ENCODE data around the gene ADRA2B. TPM values are rescaled to one million over a fixed set of nuclear protein-coding genes. Genes with fewer than 3 reads are reported as not detected.

Gene ADRA2B
- total RNA-seq, 2 donors from 2014 or later = 0.47 to 1.4 TPM

DNA sequence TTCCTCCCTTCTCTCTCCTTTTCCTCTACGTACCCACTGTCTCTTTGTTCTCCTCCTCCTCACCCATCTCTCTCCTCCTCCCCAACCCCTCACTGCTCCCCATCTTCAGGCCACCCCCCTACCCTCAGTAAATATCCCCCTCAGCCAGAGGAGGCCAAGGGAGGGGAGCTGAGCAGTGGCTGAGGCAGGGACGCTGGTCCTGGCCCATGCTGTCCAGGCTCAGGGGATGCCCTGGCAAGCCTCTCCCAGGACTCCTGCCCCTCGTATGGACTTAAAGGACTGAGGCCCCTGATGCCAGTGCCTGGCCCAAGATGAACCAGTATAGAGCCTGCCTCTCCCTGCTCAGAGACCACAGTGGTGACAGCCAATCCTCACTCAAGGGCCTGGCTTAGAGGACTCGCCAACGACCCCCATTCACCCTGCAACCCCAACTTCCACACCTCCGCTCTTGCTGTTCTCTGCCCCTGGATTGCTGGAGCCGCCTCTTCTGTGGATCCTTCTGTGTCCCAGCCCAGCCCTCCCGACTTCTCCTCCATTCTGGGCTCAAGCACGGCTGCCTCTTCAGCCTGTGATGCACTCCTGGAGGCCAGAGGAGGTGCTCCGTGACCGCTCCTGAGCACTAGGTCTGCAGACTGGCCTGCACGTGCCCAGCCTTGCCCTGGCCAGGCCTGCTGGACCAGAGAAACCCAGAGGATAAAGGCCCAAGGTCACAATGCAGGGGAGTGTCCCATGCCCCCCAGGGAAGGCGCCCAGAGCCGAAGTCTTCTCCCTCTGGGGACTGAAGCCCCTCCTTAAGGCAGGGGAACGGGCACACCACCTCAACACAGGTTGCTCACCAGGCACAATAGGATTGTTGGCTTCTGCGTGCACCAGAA, 38.4 kb upstream of the ADRA2B start:
- no peak for DNase-seq (ENCODE audit: low spot score)

DNA sequence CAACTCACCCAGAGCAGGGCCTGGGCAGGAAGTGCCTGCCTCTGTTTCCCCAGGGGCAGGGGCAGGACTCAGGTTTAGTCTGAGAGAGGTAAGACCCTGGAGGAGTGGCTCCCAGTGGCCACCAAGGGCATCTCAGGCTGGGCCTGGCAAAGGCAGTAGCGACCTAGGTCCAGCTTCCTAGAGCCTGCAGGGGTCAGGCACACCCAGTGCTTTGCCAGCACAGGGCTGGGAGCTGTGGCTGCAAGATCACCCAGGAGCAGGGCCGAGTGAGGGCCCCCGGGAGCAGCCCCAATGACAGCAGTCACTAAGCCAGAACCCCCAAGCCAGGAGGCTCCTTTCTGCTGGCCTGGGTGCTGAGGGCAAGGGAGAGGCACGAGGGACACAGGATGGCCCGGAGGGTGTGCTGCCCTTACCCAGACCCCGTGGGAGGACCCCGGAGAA, 37.6 kb upstream of the ADRA2B start:
- H3K9me3 ChIP-seq = no peaks in the 10 kb centered on the region
- TF ChIP-seq, protein P1, sequence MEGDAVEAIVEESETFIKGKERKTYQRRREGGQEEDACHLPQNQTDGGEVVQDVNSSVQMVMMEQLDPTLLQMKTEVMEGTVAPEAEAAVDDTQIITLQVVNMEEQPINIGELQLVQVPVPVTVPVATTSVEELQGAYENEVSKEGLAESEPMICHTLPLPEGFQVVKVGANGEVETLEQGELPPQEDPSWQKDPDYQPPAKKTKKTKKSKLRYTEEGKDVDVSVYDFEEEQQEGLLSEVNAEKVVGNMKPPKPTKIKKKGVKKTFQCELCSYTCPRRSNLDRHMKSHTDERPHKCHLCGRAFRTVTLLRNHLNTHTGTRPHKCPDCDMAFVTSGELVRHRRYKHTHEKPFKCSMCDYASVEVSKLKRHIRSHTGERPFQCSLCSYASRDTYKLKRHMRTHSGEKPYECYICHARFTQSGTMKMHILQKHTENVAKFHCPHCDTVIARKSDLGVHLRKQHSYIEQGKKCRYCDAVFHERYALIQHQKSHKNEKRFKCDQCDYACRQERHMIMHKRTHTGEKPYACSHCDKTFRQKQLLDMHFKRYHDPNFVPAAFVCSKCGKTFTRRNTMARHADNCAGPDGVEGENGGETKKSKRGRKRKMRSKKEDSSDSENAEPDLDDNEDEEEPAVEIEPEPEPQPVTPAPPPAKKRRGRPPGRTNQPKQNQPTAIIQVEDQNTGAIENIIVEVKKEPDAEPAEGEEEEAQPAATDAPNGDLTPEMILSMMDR (IDR thresholded peaks at IDR 0.05) = no peak
- no peak for DNase-seq (ENCODE audit: low spot score)
- no peak overlapping the region for H3K4me3 ChIP-seq
- no peaks in the 10 kb centered on the region for H3K4me1 ChIP-seq
- H3K36me3 ChIP-seq = no peaks in the 10 kb centered on the region
- H3K27ac ChIP-seq = no peak overlapping the region
- H3K27me3 ChIP-seq = no peaks in the 10 kb centered on the region

More for the DNA sequence above, 38.4 kb upstream of the ADRA2B start:
- Histone ChIP-seq H3K27me3 (no peaks in the 10 kb centered on the region), H3K27ac (no peak overlapping the region), H3K4me1 (no peaks in the 10 kb centered on the region), H3K9me3 (no peaks in the 10 kb centered on the region), H3K36me3 (no peaks in the 10 kb centered on the region), H3K4me3 (no peak overlapping the region)
- TF ChIP-seq, protein P1 (IDR thresholded peaks at IDR 0.05) = no peak

- Histone ChIP-seq H3K4me3 (no peak overlapping the region), H3K36me3 (no peaks in the 10 kb centered on the region), H3K4me1 (peaks cover 0 to 5% of the 10 kb centered on the region in 2 donors), H3K27ac (no peak overlapping the region), H3K9me3 (no peaks in the 10 kb centered on the region), H3K27me3 (no peaks in the 10 kb centered on the region)
- TF ChIP-seq, protein P1 (IDR thresholded peaks at IDR 0.05) = no peak
- DNase-seq (ENCODE audit: low spot score) = no peak
Measured at GRCh38 chr2:96153291-96153713, 36.9 kb upstream of the ADRA2B start.

DNA sequence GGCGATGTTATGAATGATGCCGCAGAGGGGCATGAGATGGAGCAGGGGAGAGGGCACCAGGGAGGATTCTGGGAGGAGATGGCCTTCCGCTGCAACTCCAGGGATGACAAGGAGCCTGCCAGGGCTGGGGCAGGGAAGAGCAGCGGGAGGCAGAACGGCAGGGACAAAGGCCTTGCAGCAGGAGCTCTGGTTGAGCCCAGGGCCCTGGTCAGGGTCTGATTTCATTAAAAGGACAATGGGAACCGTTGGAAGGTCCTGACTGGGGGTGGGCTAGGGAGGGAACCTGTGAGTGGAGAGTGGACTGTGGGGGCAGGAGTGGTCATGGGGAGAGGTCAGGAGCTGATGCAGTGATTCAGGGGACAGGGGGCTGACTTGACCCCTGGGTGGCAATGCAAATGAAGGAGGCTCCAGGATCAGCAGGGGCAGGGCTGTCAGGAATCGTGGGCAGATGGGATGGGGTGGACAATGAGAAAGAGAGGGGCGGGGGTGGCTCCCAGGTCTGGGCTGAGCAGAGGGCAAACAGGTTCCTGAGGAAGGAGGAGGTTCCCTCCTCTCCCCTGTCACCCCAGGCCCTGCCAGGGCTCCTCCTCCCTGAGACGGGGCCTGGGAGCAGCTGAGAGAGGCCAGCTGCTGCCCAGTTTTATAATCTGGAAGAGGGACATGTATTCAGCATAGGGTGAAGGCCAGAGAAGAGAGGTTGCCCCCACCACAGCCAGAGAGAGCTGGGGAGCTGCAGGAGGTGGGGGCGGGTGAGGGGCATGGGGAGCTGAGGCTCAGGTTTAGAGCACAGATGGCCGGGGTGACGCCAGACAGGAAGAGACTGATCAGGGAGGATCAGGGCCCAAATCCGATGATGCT, 36.2 kb upstream of the ADRA2B start:
- DNase-seq (ENCODE audit: low spot score) = no peak
- TF ChIP-seq, protein P1 (IDR thresholded peaks at IDR 0.05) = no peak
- H3K4me3 ChIP-seq = no peak overlapping the region
- H3K4me1 ChIP-seq = peaks cover 0 to 13% of the 10 kb centered on the region in 2 donors
- no peaks in the 10 kb centered on the region for H3K9me3 ChIP-seq
- no peak overlapping the region for H3K27ac ChIP-seq
- no peaks in the 10 kb centered on the region for H3K36me3 ChIP-seq
- H3K27me3 ChIP-seq = no peaks in the 10 kb centered on the region

DNA sequence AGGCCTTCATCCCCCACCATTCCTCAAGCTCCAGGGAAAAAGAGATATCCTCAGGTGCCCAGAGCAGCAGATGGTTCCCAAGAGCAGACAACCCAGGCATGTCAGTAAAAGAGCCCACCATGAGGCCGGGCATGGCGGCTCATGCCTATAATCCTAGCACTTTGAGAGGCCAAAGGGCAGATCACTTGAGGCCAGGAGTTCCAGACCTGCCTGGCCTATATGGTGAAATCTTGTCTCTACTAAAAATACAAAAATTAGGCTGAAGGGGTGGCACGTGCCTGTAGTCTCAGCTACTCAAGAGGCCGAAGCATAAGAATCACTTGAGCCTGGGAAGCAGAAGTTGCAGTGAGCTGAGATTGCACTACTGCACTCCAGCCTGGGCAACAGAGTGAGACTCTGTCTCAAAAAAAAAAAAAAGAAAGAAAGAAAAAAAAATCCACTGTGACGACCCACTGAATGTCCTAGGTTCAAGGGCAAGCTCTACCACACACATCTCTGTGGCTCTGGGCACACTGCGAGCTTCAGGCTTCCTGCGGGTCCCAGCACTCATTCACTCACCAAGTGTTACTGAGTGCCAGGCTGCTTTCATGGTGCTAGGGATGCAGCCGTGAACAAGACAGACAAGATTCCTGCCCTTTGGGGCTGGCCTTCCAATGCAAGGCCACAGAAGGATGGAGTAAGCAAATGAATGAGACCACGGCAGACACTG, 35.4 kb upstream of the ADRA2B start:
- Histone ChIP-seq H3K9me3 (no peaks in the 10 kb centered on the region), H3K27me3 (no peaks in the 10 kb centered on the region), H3K4me1 (peaks cover 0 to 21% of the 10 kb centered on the region in 2 donors), H3K36me3 (no peaks in the 10 kb centered on the region), H3K4me3 (no peak overlapping the region), H3K27ac (no peak overlapping the region)
- no peak for DNase-seq (ENCODE audit: low spot score)
- TF ChIP-seq, protein P1 (IDR thresholded peaks at IDR 0.05) = no peak
